OCI-LY1 (cell line): ENCODE data around the gene CD2.

ENCODE experiments used
- EZH2 ChIP-seq: fragments of 200-600 bp; sonication (generic), shearing (Covaris generic); IDR thresholded peaks from 2 replicates; pipeline ENCODE4 v1.8.0; 2017; ENCODE audit warnings: borderline replicate concordance, mixed run types, mild to moderate bottlenecking, antibody characterized with exemption, low read length, moderate library complexity, mixed read lengths
- TF ChIP-seq, protein P1 (sequence below): fragments of 200-600 bp; sonication (generic), shearing (Covaris generic); IDR thresholded peaks from 2 replicates; pipeline ENCODE4 v1.5.1; 2017; ENCODE audit warnings: mild to moderate bottlenecking, antibody characterized with exemption, low read length, moderate library complexity, mixed read lengths

DNA sequence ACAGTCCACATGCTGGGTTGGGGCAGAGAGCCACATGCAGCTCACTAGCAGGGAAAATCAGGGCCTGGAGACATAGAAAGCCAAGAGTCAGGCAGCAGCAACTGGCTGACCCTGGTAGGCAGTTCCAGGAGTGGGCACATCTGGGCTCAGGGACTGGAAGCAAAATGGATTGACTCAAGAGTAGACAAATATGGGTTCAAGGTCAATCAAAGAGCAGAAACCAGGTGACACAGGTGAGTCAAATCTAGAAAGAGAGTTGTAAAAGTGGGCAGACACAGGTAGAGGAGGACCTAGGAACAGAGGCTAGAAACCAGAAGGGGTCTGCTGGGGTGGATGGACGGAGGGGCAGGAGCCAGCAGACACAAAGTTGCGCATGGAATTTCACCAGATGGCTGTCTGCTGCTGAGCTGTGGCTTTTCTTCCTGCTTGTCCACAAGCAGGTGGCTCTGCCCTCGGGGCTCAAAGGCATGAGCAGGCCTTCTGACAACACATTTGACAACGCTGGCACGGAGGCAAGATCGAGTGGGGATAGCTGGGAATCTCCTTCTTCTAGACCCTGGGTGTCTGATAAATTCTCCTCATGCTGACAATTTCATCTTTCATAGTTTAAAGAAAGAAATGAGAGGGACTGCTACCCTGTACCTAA is 45.9 kb upstream of the CD2 start:
- TF ChIP-seq, protein P1, sequence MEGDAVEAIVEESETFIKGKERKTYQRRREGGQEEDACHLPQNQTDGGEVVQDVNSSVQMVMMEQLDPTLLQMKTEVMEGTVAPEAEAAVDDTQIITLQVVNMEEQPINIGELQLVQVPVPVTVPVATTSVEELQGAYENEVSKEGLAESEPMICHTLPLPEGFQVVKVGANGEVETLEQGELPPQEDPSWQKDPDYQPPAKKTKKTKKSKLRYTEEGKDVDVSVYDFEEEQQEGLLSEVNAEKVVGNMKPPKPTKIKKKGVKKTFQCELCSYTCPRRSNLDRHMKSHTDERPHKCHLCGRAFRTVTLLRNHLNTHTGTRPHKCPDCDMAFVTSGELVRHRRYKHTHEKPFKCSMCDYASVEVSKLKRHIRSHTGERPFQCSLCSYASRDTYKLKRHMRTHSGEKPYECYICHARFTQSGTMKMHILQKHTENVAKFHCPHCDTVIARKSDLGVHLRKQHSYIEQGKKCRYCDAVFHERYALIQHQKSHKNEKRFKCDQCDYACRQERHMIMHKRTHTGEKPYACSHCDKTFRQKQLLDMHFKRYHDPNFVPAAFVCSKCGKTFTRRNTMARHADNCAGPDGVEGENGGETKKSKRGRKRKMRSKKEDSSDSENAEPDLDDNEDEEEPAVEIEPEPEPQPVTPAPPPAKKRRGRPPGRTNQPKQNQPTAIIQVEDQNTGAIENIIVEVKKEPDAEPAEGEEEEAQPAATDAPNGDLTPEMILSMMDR: no peak
- no peak for TF ChIP-seq EZH2
